K562 (cell line): Measurements from ENCODE around the gene FAF2. TPM values are rescaled to one million over a fixed set of nuclear protein-coding genes. Genes with fewer than 3 reads are reported as not detected.

ENCODE experiments used
- ARHGAP35 ChIP-seq: fragments of 450-650 bp; IDR thresholded peaks from 2 replicates; pipeline ENCODE4 v1.6.1; 2018; ENCODE audit not compliant: partially characterized antibody
- CBX8 ChIP-seq: fragments of 200-600 bp; sonication (generic); IDR thresholded peaks from 2 replicates; pipeline ENCODE4 v1.6.1; 2012; ENCODE audit warnings: borderline replicate concordance, mixed run types, low read depth, mild to moderate bottlenecking, moderate library complexity, mixed read lengths, low read length, control low read depth, inconsistent platforms; ENCODE audit not compliant: poor library complexity, severe bottlenecking; ENCODE audit errors: extremely low read depth
- GABPB2 ChIP-seq: fragments of 250-450 bp; sonication (Bioruptor Pico); conservative IDR thresholded peaks from 2 replicates; pipeline ENCODE4 v1.5.1; 2021; ENCODE audit warnings: mild to moderate bottlenecking
- HEY1 ChIP-seq: fragments of 250-450 bp; sonication (Bioruptor Pico); IDR thresholded peaks from 2 replicates; pipeline ENCODE4 v1.5.0; 2020; ENCODE audit warnings: mild to moderate bottlenecking, moderate library complexity, borderline replicate concordance
- HMG20A ChIP-seq: fragments of 450-650 bp; formaldehyde crosslinking; conservative IDR thresholded peaks from 2 replicates; pipeline ENCODE4 v1.4.0; 2020; ENCODE audit warnings: mild to moderate bottlenecking, mixed read lengths
- JUNB ChIP-seq: fragments of 450-650 bp; formaldehyde crosslinking; conservative IDR thresholded peaks from 2 replicates; pipeline ENCODE4 v1.4.0; 2020; ENCODE audit warnings: mild to moderate bottlenecking
- MTA1 ChIP-seq: fragments of 450-650 bp; IDR thresholded peaks from 2 replicates; pipeline ENCODE4 v1.6.1; 2017; ENCODE audit warnings: borderline replicate concordance
- MYC ChIP-seq, 2 experiments: fragments of 250-450 bp in 1 of 2; sonication (Bioruptor Pico) in 1 of 2; IDR thresholded peaks; 2 replicates each; pipeline versions ENCODE4 v1.5.1 to v1.6.1; 2012 to 2021; ENCODE audit warnings: low read depth in 2 of 2, borderline replicate concordance in 1 of 2, improper control_type of control experiment in 1 of 2, low read length in 1 of 2, mild to moderate bottlenecking in 1 of 2, moderate library complexity in 1 of 2
- NEUROD1 ChIP-seq: fragments of 150-350 bp; IDR thresholded peaks from 2 replicates; pipeline ENCODE4 v1.6.1; 2014; ENCODE audit warnings: borderline replicate concordance, low read length, low read depth; ENCODE audit not compliant: partially characterized antibody
- RNF2 ChIP-seq: sonication (generic); IDR thresholded peaks from 2 replicates; pipeline ENCODE4 v1.6.1; 2016
- SIRT6 ChIP-seq: IDR thresholded peaks from one replicate; pipeline ENCODE4 v1.6.1; 2012; ENCODE audit warnings: low read depth, mild to moderate bottlenecking, control low read depth, inconsistent platforms, low read length, moderate library complexity
- SMARCC2 ChIP-seq: fragments of 450-650 bp; IDR thresholded peaks from 2 replicates; pipeline ENCODE4 v1.6.1; 2017; ENCODE audit warnings: antibody characterized with exemption, moderate library complexity, mild to moderate bottlenecking, low read depth
- SP1 ChIP-seq: sonication (generic); formaldehyde crosslinking; IDR thresholded peaks from 2 replicates; pipeline ENCODE4 v1.8.1; 2022; ENCODE audit warnings: mild to moderate bottlenecking, missing genetic modification reagents
- VEZF1 ChIP-seq: fragments of 200-800 bp; sonication (Bioruptor generic); IDR thresholded peaks from 2 replicates; pipeline ENCODE4 v1.6.1; 2017; ENCODE audit warnings: missing genetic modification characterization, missing compliant biosample characterization
- YY1 ChIP-seq, 3 experiments: IDR thresholded peaks; 2 replicates each; pipeline ENCODE4 v1.6.1; 2011; ENCODE audit warnings: low read length in 2 of 3, mild to moderate bottlenecking in 2 of 3, moderate library complexity in 2 of 3, borderline replicate concordance in 1 of 3, control low read depth in 1 of 3, low read depth in 1 of 3; ENCODE audit not compliant: insufficient read depth in 3 of 3, insufficient replicate concordance in 2 of 3, control insufficient read depth in 1 of 3, insufficient read length in 1 of 3; ENCODE audit errors: extremely low read depth in 1 of 3
- ZNF146 ChIP-seq: IDR thresholded peaks from one replicate; pipeline ENCODE4 v1.6.1; 2018; ENCODE audit warnings: missing compliant biosample characterization; ENCODE audit not compliant: unreplicated experiment
- ZNF512 ChIP-seq: IDR thresholded peaks from 2 replicates; pipeline ENCODE4 v1.6.1; 2016; ENCODE audit warnings: missing genetic modification characterization, missing compliant biosample characterization
- ZNF589 ChIP-seq: fragments of 200-800 bp; sonication (Bioruptor generic); IDR thresholded peaks from 2 replicates; pipeline ENCODE4 v1.6.1; 2016; ENCODE audit warnings: low read depth, missing genetic modification characterization, missing compliant biosample characterization
- ZNF668 ChIP-seq: fragments of 250-450 bp; sonication (Bioruptor Pico); IDR thresholded peaks from 2 replicates; pipeline ENCODE4 v1.8.0; 2022; ENCODE audit warnings: mild to moderate bottlenecking, inconsistent platforms
- ZNF707 ChIP-seq: fragments of 250-450 bp; sonication (Bioruptor Pico); conservative IDR thresholded peaks from 2 replicates; pipeline ENCODE4 v1.8.0; 2022; ENCODE audit warnings: inconsistent platforms, mild to moderate bottlenecking, moderate library complexity
- ZNF77 ChIP-seq: fragments of 250-450 bp; sonication (Bioruptor Pico); IDR thresholded peaks from 2 replicates; pipeline ENCODE4 v1.5.0; 2020
- ZNF778 ChIP-seq: fragments of 450-650 bp; formaldehyde crosslinking; IDR thresholded peaks from 2 replicates; pipeline ENCODE4 v1.4.0; 2020; ENCODE audit warnings: mild to moderate bottlenecking, moderate library complexity
- polyA plus RNA-seq, 8 experiments: library from polyadenylated mRNA; depleted of rRNA in 4 of 8; stranded (reverse) in 5 of 8; unstranded in 3 of 8; fragments of >200 nt; fragmentation: Nextera tagmentation in 2 of 8; fragmentation: Illumina TruSeq in 1 of 8; extraction: Ambion mirVana in 2 of 8; extraction: Trizol in 1 of 8; gene quantifications; 2 replicates each; pipeline versions ENCODE4 v1.2.1 to v1.2.3, GENCODE V29; 2011 to 2014; ENCODE audit warnings: inconsistent platforms in 1 of 8, missing spikeins in 1 of 8
- total RNA-seq, 7 experiments: library from RNA; depleted of rRNA in 6 of 7; stranded (reverse); fragments of >200 nt in 6 of 7; fragmentation: Illumina TruSeq in 2 of 7; extraction: Trizol in 2 of 7; gene quantifications; 2 replicates each; pipeline versions ENCODE4 v1.2.1 to v1.2.3, GENCODE V29; 2011 to 2021; ENCODE audit warnings: low replicate concordance in 1 of 7
- TF ChIP-seq, protein P1 (sequence below), 2 experiments: fragments of 450-650 bp in 1 of 2; sonication (generic) in 1 of 2; formaldehyde crosslinking in 1 of 2; IDR thresholded peaks in 1 of 2; conservative IDR thresholded peaks in 1 of 2; 2 replicates each; pipeline versions ENCODE4 v1.6.1 to v1.8.1; 2016 to 2023; ENCODE audit warnings: mild to moderate bottlenecking in 2 of 2, moderate library complexity in 2 of 2, inconsistent platforms in 1 of 2, missing genetic modification reagents in 1 of 2

Gene FAF2
- total and polyA plus RNA-seq, 9 of the 15 experiments (the other 6 are each of a cell fraction or from before 2014, with no cell fraction given) = 25.0 to 44.6 (median 36.1) TPM

GRCh38 chr5:176537554-176538229 is 89.5 kb downstream of the FAF2 start (continued):
- no peak for TF ChIP-seq SIRT6
- TF ChIP-seq HMG20A (CRISPR knock-in tag) = no peak
- TF ChIP-seq ZNF778 = no peak
- peak; percentile 50; the same call in 1 of the 2 replicates for TF ChIP-seq SMARCC2
- TF ChIP-seq SP1 (CRISPR knock-in tag) = peak; percentile 80
- no peak for TF ChIP-seq ARHGAP35
- peak in 2 of 3 experiments; percentile 50 to 78 for TF ChIP-seq YY1 (IDR thresholded peaks at IDR 0.05; ENCODE audit: borderline replicate concordance in 1 of 3, control insufficient read depth in 1 of 3, extremely low read depth in 1 of 3, insufficient read depth in 3 of 3, insufficient read length in 1 of 3, insufficient replicate concordance in 2 of 3, low read depth in 1 of 3, low read length in 2 of 3)
- no peak; the same call in 1 of the 2 replicates for TF ChIP-seq VEZF1 (CRISPR knock-in tag)
- TF ChIP-seq CBX8 = no peak
- TF ChIP-seq NEUROD1 = peak; percentile 77
- peak; percentile 47; the same call in 1 of the 2 replicates for TF ChIP-seq ZNF707 (CRISPR knock-in tag)
- TF ChIP-seq MTA1 = peak; percentile 74
- TF ChIP-seq ZNF77 (CRISPR knock-in tag) = no peak
- no peak for TF ChIP-seq GABPB2 (CRISPR knock-in tag)
- TF ChIP-seq HEY1 = no peak
- no peak for TF ChIP-seq ZNF146 (CRISPR knock-in tag)
- TF ChIP-seq ZNF668 = no peak
- no peak for TF ChIP-seq MYC (IDR thresholded peaks at IDR 0.05; ENCODE audit: low read depth, low read length)
- TF ChIP-seq MYC (CRISPR knock-in tag; IDR thresholded peaks at IDR 0.05; ENCODE audit: borderline replicate concordance, low read depth) = peak; percentile 55; the same call in 1 of the 2 replicates
- no peak for TF ChIP-seq ZNF512 (tag)
- peak; percentile 78; the same call in 1 of the 2 replicates for TF ChIP-seq ZNF589 (CRISPR knock-in tag)
- TF ChIP-seq RNF2 = no peak
- peak; percentile 99 for TF ChIP-seq JUNB
- TF ChIP-seq, protein P1, sequence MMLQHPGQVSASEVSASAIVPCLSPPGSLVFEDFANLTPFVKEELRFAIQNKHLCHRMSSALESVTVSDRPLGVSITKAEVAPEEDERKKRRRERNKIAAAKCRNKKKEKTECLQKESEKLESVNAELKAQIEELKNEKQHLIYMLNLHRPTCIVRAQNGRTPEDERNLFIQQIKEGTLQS (IDR thresholded peaks at IDR 0.05) = peak; percentile 100
- TF ChIP-seq, protein P1 (CRISPR knock-in tag; conservative IDR thresholded peaks at IDR 0.05) = peak; percentile 89; the same call in 1 of the 2 replicates
